RWPE2 (cell line): ENCODE measurements around the gene MRTFA.

ENCODE experiments used
- ATAC-seq: fragments of 200-7000 bp; cut with Tn5 transposase; 3 replicates; pipeline ENCODE4 v1.9.1; 2021; ENCODE audit warnings: low read depth
- DNase-seq: peaks from one replicate; pipeline ENCODE4 v3.0.0-alpha.2; 2020; ENCODE audit warnings: low spot score
- H3K27ac ChIP-seq: fragments of 450-650 bp; 2 replicates; pipeline ENCODE4 v1.5.1; 2017; ENCODE audit warnings: mild to moderate bottlenecking; ENCODE audit not compliant: poor library complexity, severe bottlenecking
- H3K27me3 ChIP-seq: fragments of 250-450 bp; sonication (Bioruptor Pico); 2 replicates; pipeline ENCODE4 v1.5.1; 2021; ENCODE audit warnings: mild to moderate bottlenecking, moderate library complexity; ENCODE audit not compliant: insufficient read depth, poor library complexity, severe bottlenecking
- H3K36me3 ChIP-seq: fragments of 250-450 bp; sonication (Bioruptor Pico); 2 replicates; pipeline ENCODE4 v1.5.1; 2020; ENCODE audit warnings: low read depth, mild to moderate bottlenecking, moderate library complexity
- H3K4me1 ChIP-seq: fragments of 250-450 bp; sonication (Bioruptor Pico); 2 replicates; pipeline ENCODE4 v1.5.1; 2021; ENCODE audit warnings: mild to moderate bottlenecking, moderate library complexity; ENCODE audit not compliant: insufficient read depth, poor library complexity, severe bottlenecking
- H3K4me3 ChIP-seq: fragments of 250-450 bp; sonication (Bioruptor Pico); 2 replicates; pipeline ENCODE4 v1.5.1; 2021; ENCODE audit warnings: mild to moderate bottlenecking, moderate library complexity; ENCODE audit not compliant: severe bottlenecking
- H3K9me3 ChIP-seq: fragments of 250-450 bp; sonication (Bioruptor Pico); 2 replicates; pipeline ENCODE4 v1.5.1; 2021; ENCODE audit warnings: mild to moderate bottlenecking, moderate library complexity; ENCODE audit not compliant: severe bottlenecking
- CTCF ChIP-seq: fragments of 450-650 bp; IDR thresholded peaks from one replicate; pipeline ENCODE4 v1.5.1; 2017; ENCODE audit warnings: mild to moderate bottlenecking, moderate library complexity; ENCODE audit not compliant: poor library complexity, severe bottlenecking

Gene MRTFA

GRCh38 chr22:40621309-40622151 is 15.0 kb downstream of the MRTFA start:
- Histone ChIP-seq H3K4me1 (peaks cover 12% of the 10 kb centered on the region), H3K4me3 (no peak overlapping the region), H3K27me3 (no peaks in the 10 kb centered on the region), H3K9me3 (no peaks in the 10 kb centered on the region), H3K27ac (peak overlapping the region; percentile 40), H3K36me3 (no peaks in the 10 kb centered on the region)
- no peak for TF ChIP-seq CTCF
- DNase-seq (no peak), ATAC-seq (no peak)

GRCh38 chr22:40620464-40621046 is 16.0 kb downstream of the MRTFA start:
- DNase-seq, result no peak
- Histone ChIP-seq H3K9me3 (no peaks in the 10 kb centered on the region), H3K27ac (peak overlapping the region; percentile 40), H3K36me3 (no peaks in the 10 kb centered on the region), H3K27me3 (no peaks in the 10 kb centered on the region), H3K4me1 (peaks cover 10% of the 10 kb centered on the region), H3K4me3 (no peak overlapping the region)
- no peak for TF ChIP-seq CTCF
- ATAC-seq, result peak; percentile 89

GRCh38 chr22:40618400-40618799 is 18.1 kb downstream of the MRTFA start:
- DNase-seq (no peak), ATAC-seq (no peak)
- no peak overlapping the region for H3K4me3 ChIP-seq
- H3K9me3 ChIP-seq, result no peaks in the 10 kb centered on the region
- H3K27me3 ChIP-seq, result no peaks in the 10 kb centered on the region
- peaks cover 7% of the 10 kb centered on the region; the same call in 1 of the 2 replicates for H3K36me3 ChIP-seq
- H3K27ac ChIP-seq, result no peak overlapping the region
- no peak for TF ChIP-seq CTCF
- H3K4me1 ChIP-seq, result no peaks in the 10 kb centered on the region

- peaks cover 8% of the 10 kb centered on the region for H3K4me1 ChIP-seq
- H3K36me3 ChIP-seq, result peaks cover 12% of the 10 kb centered on the region; the same call in 1 of the 2 replicates
- ATAC-seq (no peak), DNase-seq (no peak)
- H3K4me3 ChIP-seq, result no peak overlapping the region
- H3K9me3 ChIP-seq, result no peaks in the 10 kb centered on the region
- H3K27ac ChIP-seq, result no peak overlapping the region
- TF ChIP-seq CTCF, result no peak
- no peaks in the 10 kb centered on the region for H3K27me3 ChIP-seq
Measured at GRCh38 chr22:40616578-40616977, 19.9 kb downstream of the MRTFA start.

- Histone ChIP-seq H3K4me3 (no peak overlapping the region), H3K4me1 (peaks cover 15% of the 10 kb centered on the region), H3K27me3 (no peaks in the 10 kb centered on the region), H3K36me3 (peaks cover 12% of the 10 kb centered on the region; the same call in 1 of the 2 replicates), H3K9me3 (no peaks in the 10 kb centered on the region), H3K27ac (peak overlapping the region; percentile 27)
- no peak for DNase-seq
- TF ChIP-seq CTCF, result no peak
- ATAC-seq, result no peak
Measured at GRCh38 chr22:40613067-40613466, 23.5 kb downstream of the MRTFA start.
